Heart left ventricle (tissue), 16 donors: Measurements from ENCODE around the gene PLG. TPM values are rescaled to one million over a fixed set of nuclear protein-coding genes. Genes with fewer than 3 reads are reported as not detected.
"Not testable (repeated sequence)": the region's sequence is repeated elsewhere in the genome, so short reads cannot be mapped to it uniquely, and the experiment has no call there.

Experiments
- ATAC-seq, 4 donors: fragments of 200-7000 bp; cut with Tn5 transposase; one replicate each; pipeline ENCODE4 v1.9.1; 2020 to 2022; ENCODE audit warnings: moderate library complexity in 4 of 4, mild to moderate bottlenecking in 3 of 4, moderate number of reproducible peaks in 1 of 4
- DNase-seq, 5 donors: peaks; one replicate each; pipeline ENCODE4 v3.0.0-alpha.2; 2020
- H3K27ac ChIP-seq, 12 donors: fragments of 200-600 bp; sonication (generic) in 4 of 12; one replicate each; pipeline versions ENCODE4 v1.5.0 to v1.8.0; 2016 to 2022; ENCODE audit warnings: mild to moderate bottlenecking in 2 of 12
- H3K27me3 ChIP-seq, 9 donors: fragments of 200-600 bp; sonication (generic) in 2 of 9; one replicate each; pipeline versions ENCODE4 v1.5.1 to v1.8.0; 2016 to 2022; ENCODE audit warnings: mild to moderate bottlenecking in 3 of 9
- H3K36me3 ChIP-seq, 9 donors: fragments of 200-600 bp; sonication (generic) in 2 of 9; one replicate each; pipeline versions ENCODE4 v1.5.0 to v1.8.0; 2018 to 2022; ENCODE audit warnings: mild to moderate bottlenecking in 2 of 9
- H3K4me1 ChIP-seq, 12 donors: fragments of 200-600 bp; sonication (generic) in 4 of 12; one replicate each; pipeline versions ENCODE4 v1.5.0 to v1.8.0; 2016 to 2022; ENCODE audit warnings: mild to moderate bottlenecking in 3 of 12
- H3K4me3 ChIP-seq, 12 donors: fragments of 200-600 bp; sonication (generic) in 4 of 12; one replicate each; pipeline versions ENCODE4 v1.5.0 to v1.8.0; 2017 to 2022; ENCODE audit warnings: mild to moderate bottlenecking in 9 of 12, moderate library complexity in 4 of 12
- H3K9me3 ChIP-seq, 12 donors: fragments of 200-600 bp; sonication (generic) in 4 of 12; one replicate each; pipeline versions ENCODE4 v1.5.0 to v1.8.0; 2016 to 2022; ENCODE audit warnings: mild to moderate bottlenecking in 1 of 12
- POLR2A ChIP-seq, 2 donors: fragments of 450-650 bp; IDR thresholded peaks; one replicate each; pipeline ENCODE4 v1.6.1; 2017; ENCODE audit warnings: antibody characterized with exemption in 2 of 2, mild to moderate bottlenecking in 2 of 2, moderate library complexity in 2 of 2
- WGBS, 4 donors: extraction: QIAGEN DNeasy Blood & Tissue Kit in 2 of 4; methylation state at CpG; one replicate each; pipeline versions ENCODE4 v1.1.5 to v1.1.7; 2013 to 2018; 5-methylcytosine and 5-hydroxymethylcytosine counted together
- intact Hi-C, 10 donors: fragments of 100-400 bp; cut with DNase I; formaldehyde crosslinking; loops; one replicate each; pipeline versions ENCODE4 v1.11.1 to v1.14.2; 2022
- polyA plus RNA-seq, 2 donors: library from polyadenylated mRNA; stranded (reverse); fragments of 200-250 nt; gene quantifications; one replicate each; pipeline ENCODE4 v1.2.3, GENCODE V29; 2013
- total RNA-seq, 9 donors: library from RNA; depleted of rRNA in 2 of 9; stranded (reverse); fragments of >200 nt in 2 of 9; fragmentation: NEBNext Ultra II Directional in 3 of 9; extraction: Animal tissue kit (Norgen Biotek cat#: 25700) in 3 of 9; gene quantifications; one replicate each; pipeline versions ENCODE4 v1.1.0 to v1.2.4, GENCODE V29; 2016 to 2023
- TF ChIP-seq, protein P1 (sequence below), 12 donors: fragments of 200-600 bp; sonication (generic) in 4 of 12; IDR thresholded peaks; one replicate each; pipeline versions ENCODE4 v1.5.0 to v1.8.0; 2018 to 2022; ENCODE audit warnings: antibody characterized with exemption in 12 of 12, mild to moderate bottlenecking in 5 of 12
- donor health status: ischemic (EF 13 %, LVEDD 7.1; RV severe dilation, severe dysfunction).
- donor health status: healthy with polysubstance abuse.
- donor health status: DM: no; HTN: yes; CAD: no.
- donor health status: DM: no; HTN: no; CAD: no.
- donor health status: ischemic (EF 25% LVEDD 6.9; RV normal size, moderate dysfunction).
- donor health status: ischemic (EF 25% LVEDD 5.7; RV mildly dilated, moderate dysfunction).
- donor health status: healthy.
- donor health status: DM: yes; HTN: yes; CAD: no.
- donor health status: ischemic (EF 35%, LVEDD 5.7; RV mildly dilated, moderate dysfunction).
- donor health status: nonischemic (EF 11% LVEDD 7.7; RV severe dilation, severe dysfunction).
- donor health status: DM: yes; HTN: yes; CAD: no.
- donor health status: PGD.
- donor health status: ischemic (EF 29% LVEDD 5.4; RV normal size, mild dysfunction).
- donor health status: nonischemic (EF 23%, LVEDD 6.1; RV moderate dilation, normal function).

The PLG gene
- total and polyA plus RNA-seq, 11 donors, result 0.03 to 0.44 TPM; not detected in 9

DNA sequence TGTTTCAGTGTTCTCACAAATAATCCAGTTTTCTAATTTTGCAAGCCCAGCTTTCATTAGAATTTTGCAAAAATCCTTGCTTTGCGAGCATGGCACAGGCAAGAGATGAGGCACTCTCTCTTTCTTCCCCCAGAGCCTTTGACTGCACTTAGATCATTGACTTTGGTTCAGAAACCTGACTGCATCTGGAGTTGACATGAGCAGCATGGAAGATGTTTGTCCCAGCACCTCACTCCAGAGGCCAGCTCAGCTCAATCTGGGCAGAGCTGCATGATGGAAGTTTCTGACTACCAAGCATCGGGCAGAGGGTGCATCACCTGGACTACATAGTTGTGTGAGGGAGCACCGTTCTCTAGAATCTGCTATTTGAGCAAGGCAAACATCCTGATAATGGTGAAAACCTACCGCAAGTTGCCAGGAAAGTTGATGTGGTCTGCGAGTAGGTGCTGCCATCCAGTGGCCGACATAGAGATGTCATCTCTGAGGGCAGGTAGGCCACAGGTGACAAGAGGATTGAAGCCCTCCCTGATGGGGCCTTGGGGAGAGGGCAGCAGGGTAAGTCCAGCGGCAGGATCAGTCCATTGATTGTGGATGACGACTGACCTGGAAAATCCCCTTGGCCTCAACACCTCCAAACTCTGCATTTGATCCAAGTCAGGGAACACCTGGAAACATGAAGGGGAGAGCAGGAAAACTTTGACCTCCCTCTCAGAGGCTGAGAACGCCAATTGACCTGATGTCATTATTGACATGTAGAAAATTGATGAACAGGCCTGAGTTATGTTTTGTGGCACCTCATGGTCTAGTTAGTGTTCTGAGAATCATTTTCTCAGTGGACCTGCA, 34.2 kb upstream of the PLG start:
- WGBS, 4 donors, result 18 to 27% (median 26%) methylated on average over 9 of the region's 9 CpGs
- peaks cover 0 to 12% (median 0%) of the 10 kb centered on the region in 9 donors for H3K27me3 ChIP-seq

DNA sequence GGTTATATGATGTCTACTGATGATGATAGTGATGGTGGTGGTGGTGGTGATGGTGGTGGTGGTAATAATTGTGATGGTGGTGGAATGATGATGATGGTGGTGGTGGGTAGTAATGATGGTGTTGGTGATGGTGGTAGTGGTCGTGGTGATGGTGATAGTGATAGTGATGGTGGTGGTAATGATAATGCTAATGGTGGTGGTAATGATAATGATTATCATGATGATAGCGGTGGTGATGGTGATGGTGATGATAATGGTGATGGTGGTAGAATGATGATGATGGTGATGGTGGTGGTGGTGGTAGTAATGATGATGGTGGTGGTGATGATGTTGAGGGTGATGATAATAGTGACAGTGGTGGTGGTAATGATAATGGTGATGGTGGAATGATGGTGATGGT, 33.5 kb upstream of the PLG start:
- no peaks in the 10 kb centered on the region for H3K36me3 ChIP-seq
- peaks cover 0 to 24% (median 0%) of the 10 kb centered on the region in 12 donors for H3K9me3 ChIP-seq
- ATAC-seq (no peak), DNase-seq (no peak)
- H3K27ac ChIP-seq, result no peak overlapping the region
- 66 to 73% (median 69%) methylated on average over 2 of the region's 2 CpGs for WGBS, 4 donors
- TF ChIP-seq POLR2A (IDR thresholded peaks at IDR 0.05), result no peak
- TF ChIP-seq, protein P1, sequence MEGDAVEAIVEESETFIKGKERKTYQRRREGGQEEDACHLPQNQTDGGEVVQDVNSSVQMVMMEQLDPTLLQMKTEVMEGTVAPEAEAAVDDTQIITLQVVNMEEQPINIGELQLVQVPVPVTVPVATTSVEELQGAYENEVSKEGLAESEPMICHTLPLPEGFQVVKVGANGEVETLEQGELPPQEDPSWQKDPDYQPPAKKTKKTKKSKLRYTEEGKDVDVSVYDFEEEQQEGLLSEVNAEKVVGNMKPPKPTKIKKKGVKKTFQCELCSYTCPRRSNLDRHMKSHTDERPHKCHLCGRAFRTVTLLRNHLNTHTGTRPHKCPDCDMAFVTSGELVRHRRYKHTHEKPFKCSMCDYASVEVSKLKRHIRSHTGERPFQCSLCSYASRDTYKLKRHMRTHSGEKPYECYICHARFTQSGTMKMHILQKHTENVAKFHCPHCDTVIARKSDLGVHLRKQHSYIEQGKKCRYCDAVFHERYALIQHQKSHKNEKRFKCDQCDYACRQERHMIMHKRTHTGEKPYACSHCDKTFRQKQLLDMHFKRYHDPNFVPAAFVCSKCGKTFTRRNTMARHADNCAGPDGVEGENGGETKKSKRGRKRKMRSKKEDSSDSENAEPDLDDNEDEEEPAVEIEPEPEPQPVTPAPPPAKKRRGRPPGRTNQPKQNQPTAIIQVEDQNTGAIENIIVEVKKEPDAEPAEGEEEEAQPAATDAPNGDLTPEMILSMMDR (IDR thresholded peaks at IDR 0.05), result no peak
- no peak overlapping the region for H3K4me3 ChIP-seq
- H3K4me1 ChIP-seq, result no peaks in the 10 kb centered on the region
- peaks cover 0 to 9% (median 0%) of the 10 kb centered on the region in 9 donors for H3K27me3 ChIP-seq
- intact Hi-C loops, result no loop called here

More for the DNA sequence above, 34.2 kb upstream of the PLG start:
- no peak overlapping the region for H3K4me3 ChIP-seq
- H3K27ac ChIP-seq, result no peak overlapping the region
- TF ChIP-seq, protein P1 (IDR thresholded peaks at IDR 0.05), result peak in 5 of 12 donors; percentile 14 to 33 (median 27)
- no peak for TF ChIP-seq POLR2A (IDR thresholded peaks at IDR 0.05)
- DNase-seq, result no peak
- ATAC-seq, result no peak
- no peaks in the 10 kb centered on the region for H3K36me3 ChIP-seq
- H3K9me3 ChIP-seq, result peaks cover 0 to 17% (median 0%) of the 10 kb centered on the region in 12 donors
- intact Hi-C loops, result no loop called here
- H3K4me1 ChIP-seq, result no peaks in the 10 kb centered on the region

DNA sequence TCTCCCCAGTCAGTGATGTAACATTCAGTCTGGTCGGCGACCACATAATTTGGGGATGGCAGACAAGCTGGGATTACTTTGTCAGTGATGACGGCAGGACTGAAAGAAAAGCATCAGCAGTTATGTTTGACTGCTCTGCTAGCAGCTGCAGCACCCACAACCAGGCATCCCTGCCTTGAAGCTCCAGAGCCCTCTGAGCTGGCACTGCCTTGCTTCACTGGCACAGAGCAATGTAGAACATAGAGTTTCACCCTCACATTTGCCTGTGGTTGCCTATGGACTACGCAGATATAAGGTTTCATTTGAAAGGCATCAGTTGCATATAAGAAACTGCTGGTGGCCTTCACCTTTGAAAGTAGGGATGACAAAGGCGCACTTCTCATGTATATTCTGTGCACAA, 25.6 kb upstream of the PLG start:
- peaks cover 0 to 22% (median 0%) of the 10 kb centered on the region in 12 donors for H3K9me3 ChIP-seq
- 72 to 88% (median 86%) methylated on average over 5 of the region's 5 CpGs for WGBS, 4 donors
- H3K27ac ChIP-seq, H3K27me3 ChIP-seq, H3K4me1 ChIP-seq, ATAC-seq, intact Hi-C loops, H3K4me3 ChIP-seq, DNase-seq, H3K36me3 ChIP-seq: not testable (repeated sequence)

DNA sequence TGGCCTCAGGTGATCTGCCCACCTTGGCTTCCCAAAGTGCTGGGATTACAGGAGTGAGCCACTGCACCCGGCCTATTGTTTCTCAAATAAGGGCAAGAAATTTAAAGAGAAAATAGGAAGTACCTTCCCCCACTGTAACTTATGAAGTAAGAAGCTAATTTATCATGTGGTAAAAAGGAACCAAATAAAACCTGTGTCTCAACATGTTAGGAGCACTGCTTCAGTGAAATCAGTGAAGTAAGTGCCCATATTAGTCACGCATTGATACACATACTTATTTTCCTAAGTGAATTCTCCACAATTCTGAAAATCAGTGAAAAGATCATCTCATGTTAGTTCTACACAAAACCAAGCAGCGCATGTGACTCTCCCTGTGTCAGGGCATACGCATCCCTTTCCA, 23.8 kb upstream of the PLG start:
- H3K4me1 ChIP-seq, result peaks cover 0 to 6% (median 0%) of the 10 kb centered on the region in 12 donors
- intact Hi-C loops, result no loop called here
- TF ChIP-seq, protein P1 (IDR thresholded peaks at IDR 0.05), result no peak
- TF ChIP-seq POLR2A (IDR thresholded peaks at IDR 0.05), result no peak
- H3K27ac ChIP-seq, result no peak overlapping the region
- ATAC-seq (no peak), DNase-seq (no peak)
- peaks cover 0 to 10% (median 5%) of the 10 kb centered on the region in 9 donors for H3K27me3 ChIP-seq
- H3K4me3 ChIP-seq, result no peak overlapping the region
- no peaks in the 10 kb centered on the region for H3K36me3 ChIP-seq
- WGBS, 4 donors, result 83 to 95% (median 86%) methylated on average over 4 of the region's 4 CpGs
- peaks cover 0 to 5% (median 0%) of the 10 kb centered on the region in 12 donors for H3K9me3 ChIP-seq
